H1 (cell line): ENCODE results near the gene SUSD1. TPM values are rescaled to one million over a fixed set of nuclear protein-coding genes. Genes with fewer than 3 reads are reported as not detected.

ENCODE experiments used
- ATF3 ChIP-seq: IDR thresholded peaks from 2 replicates; pipeline ENCODE4 v1.6.1; 2011; ENCODE audit warnings: low read depth, mild to moderate bottlenecking, low read length; ENCODE audit not compliant: insufficient read depth
- BCL11A ChIP-seq, 2 experiments: IDR thresholded peaks; one replicate each; pipeline ENCODE4 v1.6.1; 2011; ENCODE audit warnings: low read depth in 2 of 2, low read length in 2 of 2, mild to moderate bottlenecking in 2 of 2
- BRCA1 ChIP-seq: IDR thresholded peaks from 2 replicates; pipeline ENCODE4 v1.6.1; 2012; ENCODE audit warnings: low read depth, low read length, improper control_type of control experiment
- CBX5 ChIP-seq: fragments of 300-800, 300-1000 bp; sonication (generic); IDR thresholded peaks from 2 replicates; pipeline ENCODE4 v1.7.1; 2016; ENCODE audit warnings: antibody characterized with exemption, low read length, low read depth
- CREB1 ChIP-seq: IDR thresholded peaks from 2 replicates; pipeline ENCODE4 v1.6.1; 2012; ENCODE audit warnings: inconsistent platforms
- PHF8 ChIP-seq: fragments of 200-600 bp; sonication (generic); conservative IDR thresholded peaks from 2 replicates; pipeline ENCODE4 v1.7.1; 2012; ENCODE audit warnings: low read depth, mild to moderate bottlenecking, inconsistent platforms, low read length, moderate library complexity
- SUZ12 ChIP-seq: fragments of 200-600 bp; sonication (generic); IDR thresholded peaks from 2 replicates; pipeline ENCODE4 v1.6.1; 2012; ENCODE audit warnings: mild to moderate bottlenecking, inconsistent platforms, low read length, moderate library complexity, mixed read lengths
- polyA plus RNA-seq, 7 experiments: library from polyadenylated mRNA; depleted of rRNA in 3 of 7; stranded (reverse) in 5 of 7; unstranded in 2 of 7; fragments of >200 nt in 5 of 7; fragments of 200-250 nt in 2 of 7; gene quantifications; 1 replicate in 5 of 7; 2 replicates in 1 of 7; 4 replicates in 1 of 7; pipeline versions ENCODE4 v1.2.1 to v1.2.3, GENCODE V29; 2011 to 2013; ENCODE audit warnings: missing spikeins in 2 of 7, mixed read lengths in 2 of 7
- total RNA-seq: library from RNA; stranded (reverse); fragmentation: NEBNext Ultra II Directional; extraction: Animal tissue kit (Norgen Biotek cat#: 25700); gene quantifications from 2 replicates; pipeline ENCODE4 v1.2.1, GENCODE V29; 2021
- TF ChIP-seq, protein P1 (sequence below): IDR thresholded peaks from 2 replicates; pipeline ENCODE4 v1.6.1; 2012; ENCODE audit warnings: inconsistent platforms

SUSD1 gene
- total and polyA plus RNA-seq, 2 of the 8 experiments (the other 6 are each of a cell fraction or from before 2014, with no cell fraction given) = 2.8 to 7.2 TPM

GRCh38 chr9:112002847-112003457 lies 172.1 kb downstream of the SUSD1 start (continued):
- TF ChIP-seq ATF3 (no peak), BCL11A (IDR thresholded peaks at IDR 0.05; ENCODE audit: low read depth in 2 of 2, low read length in 2 of 2) (no peak), SUZ12 (no peak), PHF8 (no peak), BRCA1 (no peak), CBX5 (no peak), CREB1 (no peak)
- TF ChIP-seq, protein P1, sequence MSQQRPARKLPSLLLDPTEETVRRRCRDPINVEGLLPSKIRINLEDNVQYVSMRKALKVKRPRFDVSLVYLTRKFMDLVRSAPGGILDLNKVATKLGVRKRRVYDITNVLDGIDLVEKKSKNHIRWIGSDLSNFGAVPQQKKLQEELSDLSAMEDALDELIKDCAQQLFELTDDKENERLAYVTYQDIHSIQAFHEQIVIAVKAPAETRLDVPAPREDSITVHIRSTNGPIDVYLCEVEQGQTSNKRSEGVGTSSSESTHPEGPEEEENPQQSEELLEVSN = no peak
